ENCODE measurements around the gene IL10RA.
"Not testable (repeated sequence)": the region's sequence is repeated elsewhere in the genome, so short reads cannot be mapped to it uniquely, and the experiment has no call there.

Gene IL10RA

DNA sequence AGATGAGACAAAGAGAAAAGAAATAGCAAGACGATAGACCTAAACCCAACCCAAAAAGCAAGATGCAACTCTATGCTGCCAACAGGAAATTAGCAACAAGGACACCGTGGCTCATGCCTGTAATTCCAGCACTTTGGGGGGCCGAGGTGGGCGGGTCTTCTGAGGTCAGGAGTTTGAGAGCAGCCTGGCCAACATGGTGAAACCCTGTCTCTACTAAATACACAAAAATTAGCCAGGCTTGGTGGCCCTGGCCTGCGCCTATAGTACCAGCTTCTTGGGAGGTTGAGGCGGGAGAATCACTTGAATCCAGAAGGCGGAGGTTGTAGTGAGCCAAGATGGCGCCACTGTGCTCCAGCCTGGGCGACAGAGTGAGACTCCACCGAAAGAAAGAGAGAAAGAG, 24.3 kb upstream of the IL10RA start:
- no peak for DNase-seq (ENCODE audit: low spot score)

DNA sequence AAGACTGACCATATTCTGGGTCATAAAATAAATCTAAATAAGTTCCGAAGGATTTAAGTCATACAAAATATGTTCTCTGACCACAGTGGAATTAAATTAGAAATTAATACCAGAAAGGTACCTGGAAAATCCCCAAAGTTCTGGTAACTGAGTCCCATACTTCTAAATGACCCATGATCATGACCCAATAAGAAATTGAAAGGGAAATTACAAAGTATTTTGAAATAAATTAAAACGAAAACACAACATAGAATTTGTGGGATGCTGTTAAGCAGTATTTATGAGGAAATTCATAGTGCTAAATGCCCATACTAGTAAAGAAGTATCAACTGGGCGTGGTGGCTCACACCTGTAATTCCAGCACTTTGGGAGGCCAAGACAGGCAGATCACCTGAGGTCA, 23.4 kb upstream of the IL10RA start:
- DNase-seq (ENCODE audit: low spot score), result no peak

DNA sequence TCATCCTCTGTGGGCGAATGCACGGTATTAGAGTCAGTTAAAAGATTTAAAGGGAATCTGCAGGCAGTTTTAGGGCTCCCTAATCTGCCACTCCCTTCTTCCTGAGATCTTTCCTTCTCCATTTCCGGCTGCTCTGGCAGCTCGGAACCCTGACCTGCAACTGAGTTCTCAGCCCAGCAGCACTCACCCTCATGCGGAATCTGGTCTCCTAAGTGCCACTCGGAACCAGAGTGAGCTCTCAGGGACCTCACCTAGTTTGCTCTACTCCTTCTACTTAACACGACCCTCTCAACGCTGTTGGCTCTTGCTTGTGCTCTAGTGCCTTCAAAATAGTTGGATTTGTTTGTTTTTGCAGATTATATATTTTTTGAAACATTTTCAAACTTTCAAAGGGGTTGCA, 19.3 kb upstream of the IL10RA start:
- no peak for DNase-seq (ENCODE audit: low spot score)

DNA sequence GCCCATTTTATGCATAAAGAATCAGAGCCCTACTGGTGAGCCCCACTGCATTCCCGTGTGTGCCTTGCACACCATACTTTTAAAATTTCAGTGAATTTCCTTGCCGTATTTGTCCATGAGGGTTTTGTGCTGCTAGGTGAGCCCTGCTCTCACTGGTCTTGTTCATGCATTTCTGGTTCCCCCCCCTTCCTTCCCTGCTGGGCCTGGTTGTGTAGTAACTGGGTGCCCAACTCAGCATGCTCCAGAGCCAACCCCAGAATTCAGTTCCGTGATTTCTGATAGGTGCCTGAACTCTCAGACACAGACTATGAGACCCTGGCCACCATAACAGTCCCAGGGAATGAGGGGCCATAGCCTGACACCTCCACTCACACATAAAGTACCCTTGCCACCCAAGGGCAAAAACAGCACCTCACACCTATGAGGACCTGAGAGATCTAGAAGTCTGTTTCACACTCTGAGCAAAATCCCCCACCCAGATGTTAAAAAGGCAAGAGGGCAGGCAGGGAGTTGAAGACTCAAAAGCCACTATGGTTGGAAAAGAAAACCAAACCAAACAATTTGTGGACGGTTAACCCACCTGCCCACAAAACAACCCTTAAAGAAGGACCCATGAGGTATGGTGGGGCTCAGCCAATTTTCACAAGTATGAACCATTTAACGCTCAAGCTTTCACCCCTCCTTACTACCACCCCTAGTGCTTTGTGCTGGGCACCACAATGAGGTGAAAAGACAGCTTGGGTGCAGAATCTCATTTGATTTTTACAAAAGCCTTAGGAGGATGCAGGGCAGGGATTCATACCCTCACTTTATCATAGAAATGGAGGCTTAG, 16.8 kb upstream of the IL10RA start:
- DNase-seq (ENCODE audit: low spot score), result no peak

DNA sequence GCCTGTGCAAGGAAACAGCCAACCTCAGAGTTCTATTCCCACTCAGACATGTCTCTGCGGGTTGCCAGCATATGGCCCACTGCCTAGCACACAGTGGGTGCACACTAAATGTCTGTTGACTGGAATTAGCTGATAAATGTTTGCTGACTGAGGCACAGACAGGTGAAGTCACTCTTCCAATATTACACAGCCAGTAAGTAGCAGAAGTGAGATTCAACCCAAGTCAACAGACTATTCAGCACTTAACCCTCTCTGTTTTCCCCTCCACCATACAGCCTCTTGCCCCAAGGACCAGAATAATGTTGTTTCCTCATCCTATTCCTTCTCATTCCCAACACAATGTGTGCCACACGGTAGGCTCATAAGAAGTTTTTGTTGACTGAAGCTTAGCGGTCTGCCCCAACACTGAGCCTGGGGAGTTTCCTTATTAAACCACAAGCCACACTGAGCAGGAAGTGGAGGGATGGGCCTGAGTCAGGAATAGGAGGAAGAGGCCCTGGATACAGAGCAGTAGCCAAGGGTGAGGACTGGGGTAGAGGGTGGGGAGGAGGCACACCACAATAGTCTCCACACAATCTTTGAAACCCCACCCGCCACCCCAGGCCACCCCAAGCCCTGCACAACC, 15.7 kb upstream of the IL10RA start:
- DNase-seq (ENCODE audit: low spot score), result peak; percentile 49

DNA sequence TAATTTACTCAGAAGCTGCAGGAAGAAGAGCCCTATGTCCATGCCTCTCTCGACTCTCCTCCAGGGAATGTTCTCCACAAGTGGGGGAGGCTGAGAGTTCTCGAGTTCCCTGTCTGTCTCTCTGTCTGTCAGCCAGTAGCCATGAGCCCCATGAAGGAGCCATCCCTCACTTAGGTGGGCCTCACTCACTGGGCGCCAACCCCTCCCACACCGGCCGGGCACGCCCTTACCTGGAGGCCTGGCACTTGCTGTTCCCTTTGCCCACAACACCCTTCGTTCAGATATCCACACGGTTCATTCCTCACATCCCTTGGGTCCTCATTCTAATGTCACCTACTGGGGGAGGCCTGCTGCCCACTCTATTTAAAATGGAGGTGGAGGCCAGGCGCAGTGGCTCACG, 14.2 kb upstream of the IL10RA start:
- DNase-seq (ENCODE audit: low spot score), result no peak

DNA sequence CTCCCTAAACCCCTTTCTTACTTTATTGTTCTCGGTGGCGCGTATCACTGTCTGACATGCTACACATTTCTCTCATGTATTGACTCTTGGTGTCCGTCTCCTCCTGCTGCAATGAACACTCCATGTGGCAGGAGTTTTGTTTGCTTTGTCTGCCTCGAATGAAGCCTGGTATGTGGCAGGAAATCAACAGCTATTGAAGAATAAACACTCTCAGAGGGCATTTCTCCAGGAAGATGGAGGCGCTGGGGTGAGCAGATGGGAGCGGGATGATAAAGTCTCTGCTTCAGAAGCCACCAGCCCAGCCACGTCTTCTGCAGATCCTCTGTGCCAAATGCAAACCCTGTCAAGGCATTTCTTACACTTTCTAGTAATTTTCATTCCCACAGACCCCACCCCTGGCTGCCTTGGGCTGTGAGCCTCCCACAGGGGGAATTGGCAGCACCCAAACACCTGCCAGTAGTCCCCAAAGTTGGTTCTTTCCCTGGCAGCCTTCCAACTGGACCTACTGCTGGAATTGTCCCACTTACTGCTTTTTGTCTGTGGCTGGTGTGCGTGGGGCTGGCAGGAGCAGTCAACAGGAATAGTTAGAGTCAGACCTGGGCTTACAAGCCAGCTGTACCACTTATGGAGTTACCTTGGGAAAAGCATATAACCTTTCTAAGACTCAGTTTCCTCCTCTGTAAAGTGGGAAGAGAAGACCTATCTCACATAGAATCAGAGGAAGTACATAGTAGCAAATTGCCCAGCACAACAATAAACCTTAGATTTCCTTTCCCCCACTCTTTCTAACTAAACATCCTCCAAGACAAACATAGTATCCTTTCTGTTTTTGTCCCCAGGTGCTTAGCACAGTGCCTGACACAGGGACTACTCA, 13.3 kb upstream of the IL10RA start:
- no peak for DNase-seq (ENCODE audit: low spot score)

DNA sequence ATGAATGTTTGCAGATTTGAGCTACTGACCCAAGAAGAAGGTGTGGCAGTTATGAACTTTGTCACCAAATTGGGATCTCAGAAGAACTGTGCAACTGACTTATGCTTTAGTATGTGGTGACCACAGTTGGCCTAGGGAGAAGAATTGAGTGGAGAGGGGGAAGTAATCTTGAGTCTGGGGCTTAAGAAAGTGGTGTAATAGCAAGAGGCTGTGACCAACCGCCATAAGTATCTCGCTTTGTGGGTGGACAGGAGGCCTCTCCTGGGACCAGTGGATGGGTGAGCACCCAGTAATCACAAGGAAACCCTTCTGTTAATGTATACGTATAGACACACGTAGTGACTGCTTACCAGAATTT, 12.7 kb upstream of the IL10RA start:
- DNase-seq (ENCODE audit: low spot score), result no peak

DNA sequence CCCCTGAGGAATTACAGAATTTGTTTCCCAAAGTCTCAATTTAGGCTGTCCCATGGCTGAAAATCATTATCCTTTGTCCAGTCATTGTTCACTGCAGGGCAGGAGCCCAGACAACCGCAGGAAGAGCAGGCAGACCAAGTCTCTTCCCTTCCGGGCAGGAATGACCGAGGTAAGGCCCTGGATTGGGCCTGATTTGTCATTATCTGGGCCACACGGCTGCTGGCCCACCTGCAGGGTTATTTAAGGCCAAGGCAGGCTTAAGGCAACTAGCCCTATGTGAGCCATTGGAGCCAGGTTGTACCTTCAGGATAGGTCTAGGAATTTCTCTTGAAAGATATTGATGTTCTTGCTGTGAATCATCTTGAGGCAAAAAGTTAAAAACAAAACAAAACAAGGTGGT, 9.7 kb upstream of the IL10RA start:
- DNase-seq (ENCODE audit: low spot score), result no peak

DNA sequence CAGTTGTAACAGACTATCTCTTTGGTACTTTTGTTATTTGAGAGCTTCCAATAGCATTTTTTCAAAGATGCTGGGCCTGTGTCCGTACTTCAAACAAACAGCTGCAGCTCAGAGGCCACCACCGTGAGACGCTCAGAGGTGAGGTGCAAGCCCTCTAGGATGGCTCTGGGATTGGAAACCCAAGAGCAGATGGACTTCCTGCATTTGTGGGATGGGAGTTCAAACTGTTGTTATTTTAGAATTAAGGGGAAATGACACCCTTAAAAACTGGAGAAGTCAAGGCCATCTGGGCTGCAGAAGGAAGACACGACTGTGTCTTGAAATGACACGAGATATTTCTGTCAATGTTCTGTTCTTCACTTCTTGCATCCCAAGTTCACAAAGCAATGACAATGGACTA, 9.2 kb upstream of the IL10RA start:
- peak; percentile 33 for DNase-seq (ENCODE audit: low spot score)

DNA sequence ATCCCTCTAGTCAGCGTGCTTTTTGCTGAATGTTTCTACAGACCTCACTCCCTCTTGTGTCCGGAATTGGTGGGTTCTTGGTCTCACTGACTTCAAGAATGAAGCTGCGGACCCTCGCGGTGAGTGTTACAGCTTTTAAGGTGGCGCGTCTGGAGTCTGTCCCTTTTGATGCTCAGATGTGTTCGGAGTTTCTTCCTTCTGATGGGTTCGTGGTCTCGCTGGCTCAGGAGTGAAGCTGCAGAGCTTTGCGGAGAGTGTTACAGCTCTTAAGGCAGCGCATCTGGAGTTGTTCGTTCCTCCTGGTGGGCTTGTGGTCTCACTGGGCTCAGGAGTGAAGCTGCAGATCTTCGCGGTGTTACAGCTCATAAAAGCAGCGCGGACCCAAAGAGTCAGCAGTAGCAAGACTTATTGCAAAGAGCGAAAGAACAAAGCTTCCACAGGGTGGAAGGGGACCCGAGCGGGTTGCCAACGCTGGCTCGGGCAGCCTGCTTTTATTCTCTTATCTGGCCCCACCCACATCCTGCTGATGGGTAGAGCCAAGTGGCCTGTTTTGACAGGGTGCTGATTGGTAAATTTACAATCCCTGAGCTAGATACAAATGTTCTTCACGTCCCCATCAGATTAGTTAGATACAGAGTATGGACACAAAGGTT, 8.5 kb upstream of the IL10RA start:
- DNase-seq (ENCODE audit: low spot score), result not testable (repeated sequence)

DNA sequence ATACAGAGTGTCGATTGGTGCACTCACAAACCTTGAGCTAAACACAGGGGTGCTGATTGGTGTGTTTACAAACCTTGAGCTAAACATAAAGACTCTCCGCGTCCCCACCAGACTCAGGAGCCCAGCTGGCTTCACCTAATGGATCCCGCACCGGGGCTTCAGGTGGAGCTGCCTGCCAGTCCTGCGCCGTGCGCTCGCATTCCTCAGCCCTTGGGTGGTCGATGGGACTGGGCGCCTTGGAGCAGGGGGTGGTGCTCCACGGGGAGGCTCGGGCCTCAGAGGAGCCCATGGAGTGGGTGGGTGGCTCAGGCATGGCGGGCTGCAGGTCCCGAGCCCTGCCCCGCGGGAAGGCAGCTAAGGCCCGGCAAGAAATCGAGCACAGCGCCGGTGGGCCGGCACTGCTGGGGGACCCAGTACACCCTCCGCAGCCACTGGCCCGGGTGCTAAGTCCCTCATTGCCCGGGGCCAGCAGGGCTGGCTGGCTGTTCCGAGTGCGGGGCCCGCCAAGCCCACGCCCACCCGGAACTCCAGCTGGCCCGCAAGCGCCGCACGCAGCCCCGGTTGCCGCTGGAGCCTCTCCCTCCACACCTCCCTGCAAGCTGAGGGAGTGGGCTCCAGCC, 7.8 kb upstream of the IL10RA start:
- DNase-seq (ENCODE audit: low spot score), result not testable (repeated sequence)

DNA sequence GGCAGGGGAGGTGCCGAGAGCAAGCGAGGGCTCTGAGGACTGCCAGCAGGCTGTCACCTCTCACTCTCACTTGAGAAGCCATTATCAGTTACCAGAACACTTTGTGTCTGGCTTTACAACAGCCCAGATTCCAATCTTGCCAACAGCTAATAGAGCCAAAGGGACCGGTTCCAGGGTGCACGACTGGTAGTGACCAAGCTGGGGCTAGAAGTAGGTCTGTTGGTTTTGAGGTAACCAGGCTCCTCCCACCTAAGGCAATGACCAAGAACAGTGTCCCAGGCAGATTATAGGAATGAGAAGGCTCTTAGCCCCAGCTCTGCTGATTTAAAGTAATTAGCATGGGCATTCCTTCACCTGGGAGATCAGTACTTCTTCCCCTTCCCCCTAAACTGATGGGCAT, 7.2 kb upstream of the IL10RA start:
- no peak for DNase-seq (ENCODE audit: low spot score)

DNA sequence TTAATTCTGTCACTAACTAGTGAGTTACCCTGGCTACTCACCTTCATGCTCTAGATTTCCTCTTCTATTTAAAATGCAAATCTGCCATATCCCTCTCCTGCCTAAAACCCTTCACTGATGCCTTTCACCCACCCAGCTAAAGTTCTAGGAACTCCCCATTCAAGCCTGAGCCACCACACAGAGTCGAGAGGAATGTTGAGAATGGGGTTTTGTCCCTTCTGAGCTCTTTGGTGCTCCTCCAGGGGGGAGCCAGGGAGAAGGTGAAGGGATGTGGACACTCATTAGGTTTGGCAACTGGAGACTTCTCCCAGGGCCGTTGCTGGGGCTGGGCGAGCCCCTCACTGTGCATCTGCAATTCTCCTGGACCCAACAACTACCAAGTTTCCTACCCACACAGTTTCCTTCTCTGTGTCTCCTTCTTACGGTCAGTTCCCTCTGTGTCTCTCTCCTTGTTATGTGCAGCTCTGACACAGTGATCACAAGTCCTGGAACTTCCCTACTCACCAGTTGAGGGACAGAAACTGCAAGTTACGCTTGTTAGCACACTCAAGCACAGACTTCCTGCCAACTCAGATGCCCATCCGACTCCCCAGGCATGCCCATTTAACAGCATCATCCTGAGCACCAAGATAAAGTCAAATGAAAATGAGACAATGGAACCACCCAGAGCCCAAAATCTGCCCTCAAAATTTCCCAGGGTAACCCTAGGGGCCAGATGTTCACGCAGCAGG, 6.5 kb upstream of the IL10RA start:
- DNase-seq (ENCODE audit: low spot score), result peak; percentile 79

DNA sequence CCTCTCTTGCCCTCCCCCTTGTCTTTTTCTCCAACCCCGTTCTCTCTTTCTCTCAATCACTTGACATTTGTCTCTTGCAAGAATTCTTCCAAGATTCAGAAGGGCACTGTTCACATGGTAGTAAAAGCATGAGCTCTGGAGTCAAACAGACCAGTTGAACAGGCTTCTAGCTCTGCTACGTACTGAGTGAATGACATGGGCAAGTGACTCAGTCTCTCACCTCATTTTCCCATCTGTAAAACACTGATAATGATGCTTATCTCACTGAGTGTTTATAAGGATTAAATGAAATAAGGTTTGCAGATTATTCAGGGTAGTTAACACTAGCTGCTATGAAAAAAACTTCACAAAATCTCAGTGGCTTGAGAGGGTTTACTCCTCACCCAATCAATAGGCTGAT, 5.9 kb upstream of the IL10RA start:
- no peak for DNase-seq (ENCODE audit: low spot score)

DNA sequence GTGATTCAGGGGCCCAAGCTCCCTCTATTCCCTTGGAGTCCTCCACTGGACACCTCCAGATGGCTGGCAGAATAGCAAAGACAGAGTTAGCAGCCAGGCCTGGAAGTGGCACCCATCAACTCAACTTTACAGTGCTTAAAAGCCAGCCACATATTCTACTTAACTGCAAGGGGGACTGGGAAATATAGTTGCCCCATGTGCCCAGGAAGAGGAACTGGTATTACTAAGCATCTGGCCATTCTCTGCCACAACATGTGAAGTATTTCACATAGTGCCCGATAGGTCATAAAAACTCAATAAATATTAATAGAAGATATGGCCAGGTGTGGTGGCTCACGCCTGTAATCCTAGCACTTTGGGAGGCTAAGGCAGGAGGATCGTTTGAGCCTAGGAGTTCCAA, 5.5 kb upstream of the IL10RA start:
- no peak for DNase-seq (ENCODE audit: low spot score)

DNA sequence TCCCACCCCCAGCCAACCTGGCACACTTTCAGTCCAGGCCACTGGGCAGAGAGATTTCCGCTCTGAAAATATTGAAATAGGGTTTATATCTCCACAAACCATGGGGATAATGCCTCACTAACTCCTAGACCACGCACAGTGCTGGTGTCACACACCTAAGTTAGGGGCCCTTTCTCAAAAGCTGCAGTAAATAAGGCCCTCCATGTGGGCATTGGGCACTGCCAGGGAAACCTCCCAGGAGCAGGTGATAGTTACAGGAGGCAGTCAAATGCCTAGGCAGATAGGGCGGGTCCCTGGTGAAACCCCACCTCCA, 3.1 kb upstream of the IL10RA start:
- no peak for DNase-seq (ENCODE audit: low spot score)

DNA sequence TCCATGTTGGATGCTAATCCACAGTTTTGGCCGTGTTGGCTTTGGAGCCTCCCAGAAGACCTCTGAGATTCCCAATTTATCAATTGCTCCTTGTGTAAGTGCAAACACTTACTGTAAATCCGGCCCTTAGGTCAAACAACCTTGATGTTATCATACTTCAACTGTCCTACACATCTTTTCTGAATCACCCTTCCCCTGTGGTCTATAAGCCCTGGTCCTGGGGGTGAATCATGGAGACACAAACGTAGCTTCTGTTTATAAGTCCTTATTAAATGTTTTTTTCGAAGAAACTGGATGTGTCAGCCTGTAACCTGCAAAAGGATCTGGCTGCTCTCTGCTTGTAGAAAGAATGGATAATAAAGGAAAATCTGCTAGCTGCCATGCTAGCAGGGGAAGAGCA, 1.7 kb upstream of the IL10RA start:
- no peak for DNase-seq (ENCODE audit: low spot score)

DNA sequence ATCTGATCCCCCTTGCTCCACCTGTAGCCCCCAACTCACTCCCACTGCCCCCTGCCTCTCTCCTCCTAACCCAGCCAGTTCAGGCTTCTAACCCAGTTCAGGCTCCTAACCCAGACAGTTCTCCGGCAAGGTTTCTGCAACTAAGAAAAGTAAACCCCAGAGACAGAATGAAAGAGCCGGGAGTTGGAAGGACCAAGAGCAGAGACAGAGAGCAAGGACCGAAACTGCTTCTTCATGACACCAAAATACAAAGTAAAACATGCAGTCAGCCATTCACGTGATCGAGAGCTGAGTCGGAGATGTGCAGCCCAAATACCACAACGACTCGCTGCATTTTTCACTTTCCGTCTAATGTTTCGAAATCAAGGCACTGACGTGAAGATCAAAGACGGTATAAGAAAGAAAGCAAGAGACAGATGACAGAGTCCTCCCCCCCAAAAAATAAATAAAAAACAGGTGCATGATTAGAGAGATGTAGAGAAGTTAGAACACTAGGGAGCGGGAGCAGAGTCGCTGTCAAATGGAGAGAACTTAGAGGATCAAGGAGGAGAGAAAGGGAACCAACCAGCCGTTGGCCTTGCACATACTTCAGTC, 884 bp downstream of the IL10RA start:
- peak; percentile 65 for DNase-seq (ENCODE audit: low spot score)

DNA sequence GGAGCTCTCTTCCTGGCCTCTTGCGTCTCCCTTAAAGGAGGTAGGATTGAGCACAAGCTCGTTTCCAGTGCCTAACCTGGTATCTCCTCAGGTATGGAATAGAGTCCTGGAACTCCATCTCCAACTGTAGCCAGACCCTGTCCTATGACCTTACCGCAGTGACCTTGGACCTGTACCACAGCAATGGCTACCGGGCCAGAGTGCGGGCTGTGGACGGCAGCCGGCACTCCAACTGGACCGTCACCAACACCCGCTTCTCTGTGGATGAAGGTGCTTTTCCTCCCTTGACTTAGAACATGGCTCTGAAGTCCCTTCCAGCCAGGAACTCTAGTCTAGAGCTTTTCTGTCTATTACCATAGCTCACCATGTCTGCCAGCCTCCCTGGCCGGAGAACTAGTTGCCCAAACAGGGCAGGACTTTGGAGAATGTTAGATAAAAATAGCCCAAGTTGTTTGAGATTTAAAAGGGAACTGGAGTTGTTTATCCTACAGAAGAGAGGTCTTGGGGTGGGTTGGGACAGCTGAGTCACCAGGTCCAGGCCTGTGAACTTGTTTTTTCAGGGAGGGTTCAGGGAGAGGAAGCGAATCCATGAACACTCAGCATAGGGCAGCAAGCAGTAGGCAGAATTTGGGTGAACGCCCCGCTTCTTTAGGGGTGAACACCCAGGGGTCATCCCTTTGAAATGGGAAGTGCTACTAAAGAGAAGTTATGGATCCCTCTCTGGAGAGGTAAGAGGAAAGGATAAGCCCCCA, 3.3 kb downstream of the IL10RA start:
- peak; percentile 52 for DNase-seq (ENCODE audit: low spot score)
